Measurements from ENCODE around the gene WDFY3.
"Not testable (repeated sequence)": the region's sequence is repeated elsewhere in the genome, so short reads cannot be mapped to it uniquely, and the experiment has no call there.

Gene WDFY3

DNA sequence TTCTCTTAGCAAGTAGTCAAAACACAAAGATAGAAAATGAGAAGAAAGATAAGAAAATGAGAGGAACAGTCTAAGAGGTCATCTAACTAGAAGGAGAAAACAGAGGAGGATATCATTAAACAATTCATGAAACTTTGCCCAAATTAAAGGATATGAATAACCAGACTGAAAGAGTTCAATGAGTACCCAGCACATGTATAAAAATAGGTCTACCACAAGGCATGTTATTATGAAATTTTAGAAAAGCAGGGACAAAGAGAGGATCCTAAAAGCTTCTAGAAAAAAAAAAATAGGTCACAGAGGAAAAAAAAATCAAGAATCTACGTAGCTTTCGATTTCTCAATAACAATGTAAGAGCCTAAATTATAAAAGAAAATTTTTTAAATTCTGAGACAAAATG, 118.5 kb downstream of the WDFY3 start:
- H3K4me2 ChIP-seq: no peak overlapping the region
- no peak overlapping the region for H3K27ac ChIP-seq
- H3K36me3 ChIP-seq: peaks cover 31% of the 10 kb centered on the region
- no peaks in the 10 kb centered on the region for H3K27me3 ChIP-seq
- no peaks in the 10 kb centered on the region for H3K9me3 ChIP-seq
- H3K4me1 ChIP-seq: no peaks in the 10 kb centered on the region
- H4K20me1 ChIP-seq: no peaks in the 10 kb centered on the region
- no peak for TF ChIP-seq Cebpa-rat (IDR thresholded peaks at IDR 0.05)
- no peak overlapping the region for H3K4me3 ChIP-seq
- H3K9ac ChIP-seq: no peak overlapping the region

DNA sequence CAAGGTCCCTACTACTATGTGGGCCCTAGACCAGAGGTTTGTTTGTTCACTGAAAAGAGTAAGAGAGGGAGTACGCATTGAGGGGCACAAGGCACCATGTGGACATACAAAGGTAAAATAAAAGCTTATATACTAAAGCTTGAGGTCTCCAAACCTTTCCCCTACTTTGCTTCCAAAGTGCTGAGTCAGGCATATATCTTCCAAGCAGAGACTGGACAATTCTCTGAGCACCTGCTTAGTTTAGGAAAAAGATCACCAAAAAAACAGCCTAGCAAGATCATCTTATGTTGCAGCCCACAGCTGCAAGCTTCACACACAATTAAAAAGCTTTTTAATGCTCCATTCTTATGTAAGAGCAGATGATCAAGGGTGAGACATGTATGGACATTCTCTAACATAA, 119.5 kb downstream of the WDFY3 start:
- no peak overlapping the region for H3K9ac ChIP-seq
- H3K9me3 ChIP-seq: no peaks in the 10 kb centered on the region
- TF ChIP-seq Cebpa-rat (IDR thresholded peaks at IDR 0.05): no peak
- H4K20me1 ChIP-seq: no peaks in the 10 kb centered on the region
- H3K36me3 ChIP-seq: peaks cover 31% of the 10 kb centered on the region
- H3K4me2 ChIP-seq: no peak overlapping the region
- H3K4me1 ChIP-seq: no peaks in the 10 kb centered on the region
- H3K4me3 ChIP-seq: no peak overlapping the region
- no peaks in the 10 kb centered on the region for H3K27me3 ChIP-seq
- no peak overlapping the region for H3K27ac ChIP-seq

DNA sequence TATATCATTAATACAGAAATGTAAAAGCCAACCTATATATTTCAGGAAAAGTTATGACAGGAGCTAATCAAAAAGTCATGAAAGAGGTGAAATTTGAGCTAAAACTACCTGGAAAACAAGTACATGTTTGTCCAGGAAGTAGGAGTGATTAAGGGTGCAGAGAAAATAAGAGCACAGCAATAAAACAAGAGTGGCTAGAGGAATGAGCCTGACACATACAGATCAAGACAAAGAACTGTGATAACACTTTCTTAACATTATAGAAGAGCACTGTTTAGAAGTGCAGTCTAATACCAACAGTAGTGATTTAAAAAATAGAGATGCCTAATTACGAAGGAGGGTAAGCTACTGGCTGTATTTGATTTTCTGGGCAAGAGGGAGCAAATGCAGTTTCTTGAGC, 125.1 kb downstream of the WDFY3 start:
- no peak overlapping the region for H3K4me2 ChIP-seq
- no peak overlapping the region for H3K4me3 ChIP-seq
- H3K27me3 ChIP-seq: no peaks in the 10 kb centered on the region
- H3K27ac ChIP-seq: no peak overlapping the region
- no peaks in the 10 kb centered on the region for H3K9me3 ChIP-seq
- no peaks in the 10 kb centered on the region for H4K20me1 ChIP-seq
- TF ChIP-seq Cebpa-rat (IDR thresholded peaks at IDR 0.05): no peak
- peaks cover 20% of the 10 kb centered on the region for H3K36me3 ChIP-seq
- H3K4me1 ChIP-seq: no peaks in the 10 kb centered on the region
- no peak overlapping the region for H3K9ac ChIP-seq

DNA sequence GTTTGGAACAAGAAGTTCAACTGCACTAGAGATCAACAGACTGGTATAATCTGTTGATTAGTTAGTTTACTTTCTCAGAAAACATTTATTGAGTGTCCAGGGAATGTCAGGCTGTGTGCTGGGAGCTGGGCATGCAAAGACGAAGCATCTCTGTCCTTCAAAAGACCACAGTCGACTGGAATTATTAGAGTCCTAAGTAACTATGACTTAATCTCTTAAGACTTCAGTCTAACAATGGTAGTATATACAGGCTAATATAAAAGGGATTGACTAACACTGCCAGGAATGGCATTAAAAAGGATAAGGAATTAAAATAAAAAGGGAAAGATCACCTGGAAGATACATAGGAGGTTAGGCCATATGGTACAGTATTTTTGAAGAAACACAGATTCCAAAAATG, 128.7 kb downstream of the WDFY3 start:
- H3K9ac ChIP-seq: no peak overlapping the region
- no peak for TF ChIP-seq Cebpa-rat (IDR thresholded peaks at IDR 0.05)
- H3K4me3 ChIP-seq: no peak overlapping the region
- no peaks in the 10 kb centered on the region for H3K9me3 ChIP-seq
- H3K27me3 ChIP-seq: no peaks in the 10 kb centered on the region
- H3K36me3 ChIP-seq: peaks cover 17% of the 10 kb centered on the region
- no peak overlapping the region for H3K27ac ChIP-seq
- no peaks in the 10 kb centered on the region for H4K20me1 ChIP-seq
- H3K4me1 ChIP-seq: no peaks in the 10 kb centered on the region
- H3K4me2 ChIP-seq: no peak overlapping the region

DNA sequence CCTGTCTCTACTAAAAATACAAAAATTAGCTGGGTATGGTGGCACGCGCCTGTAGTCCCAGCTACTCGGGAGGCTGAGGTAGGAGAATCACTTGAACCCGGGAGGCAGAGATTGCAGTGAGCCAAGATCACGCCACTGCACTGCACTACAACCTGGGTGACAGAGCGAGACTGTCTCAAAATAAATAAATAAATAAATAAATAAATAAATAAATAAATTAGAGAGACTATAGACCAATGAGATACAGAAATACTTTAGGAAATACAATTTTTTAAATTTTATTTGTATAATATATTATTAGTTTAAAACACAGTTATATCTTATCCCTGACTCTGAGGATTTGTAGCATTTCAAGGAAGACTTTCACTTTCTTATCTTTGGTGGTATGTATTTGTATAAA, 136.9 kb downstream of the WDFY3 start:
- H3K4me2 ChIP-seq, H3K27me3 ChIP-seq, H4K20me1 ChIP-seq, H3K9me3 ChIP-seq, H3K9ac ChIP-seq, H3K27ac ChIP-seq, H3K4me3 ChIP-seq: not testable (repeated sequence)
- peaks cover 12% of the 10 kb centered on the region for H3K4me1 ChIP-seq
- peaks cover 17% of the 10 kb centered on the region; the same call in 1 of the 2 replicates for H3K36me3 ChIP-seq

DNA sequence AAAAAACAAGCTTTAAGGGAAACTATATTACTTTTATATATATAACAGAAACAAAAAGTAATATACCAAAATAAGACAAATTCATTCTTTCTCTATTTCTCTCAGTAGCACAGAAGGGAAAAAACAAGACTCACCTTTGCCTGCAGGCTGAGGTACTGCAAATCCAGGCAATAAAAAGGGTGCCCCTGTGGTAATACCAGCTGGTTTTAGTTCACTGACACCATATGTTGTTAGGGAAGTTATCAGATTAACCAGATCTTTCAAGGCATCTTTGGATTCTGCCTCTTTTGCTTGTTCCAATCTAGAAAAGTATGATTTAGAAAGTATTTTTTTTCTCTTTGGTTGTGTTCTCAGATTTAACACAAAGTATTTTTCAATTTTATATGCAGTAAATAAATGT, 139.8 kb downstream of the WDFY3 start:
- Histone ChIP-seq H3K9ac (no peak overlapping the region), H3K36me3 (peaks cover 17% of the 10 kb centered on the region; the same call in 1 of the 2 replicates), H3K9me3 (no peaks in the 10 kb centered on the region), H3K4me1 (peaks cover 12% of the 10 kb centered on the region), H3K4me2 (no peak overlapping the region), H3K27me3 (no peaks in the 10 kb centered on the region), H3K27ac (no peak overlapping the region), H3K4me3 (no peak overlapping the region), H4K20me1 (no peaks in the 10 kb centered on the region)
- TF ChIP-seq Cebpa-rat (IDR thresholded peaks at IDR 0.05): no peak

DNA sequence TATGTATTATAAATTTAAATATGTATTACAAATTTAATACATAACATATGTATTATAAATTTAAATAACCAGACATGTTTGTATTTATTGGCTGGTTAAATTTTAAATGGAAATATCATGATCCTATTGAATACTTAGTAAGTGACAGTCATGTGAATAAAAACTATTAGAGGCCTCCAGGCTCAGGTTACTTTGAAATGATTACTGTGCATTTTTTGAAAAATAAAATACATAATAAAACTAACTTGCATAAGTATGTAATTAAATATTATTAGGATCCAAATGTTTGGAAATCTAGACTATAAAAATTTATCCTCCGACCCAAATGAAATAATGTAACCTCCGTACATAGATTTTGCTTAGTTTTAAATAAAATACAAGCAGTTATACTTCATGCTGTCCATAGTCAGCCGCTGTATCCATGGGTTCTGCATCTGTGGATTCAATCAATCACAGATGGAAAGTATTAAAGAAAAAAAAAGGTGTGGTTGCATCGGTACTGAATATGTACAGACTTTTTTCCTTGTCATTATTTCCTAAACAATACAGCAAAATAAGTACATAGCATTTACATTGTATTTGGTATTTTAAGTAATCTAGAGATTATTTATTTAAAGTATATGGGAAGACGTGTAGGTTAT, 140.7 kb downstream of the WDFY3 start:
- Histone ChIP-seq H3K9me3 (no peaks in the 10 kb centered on the region), H3K36me3 (peaks cover 20% of the 10 kb centered on the region; the same call in 1 of the 2 replicates), H3K4me2 (no peak overlapping the region), H3K4me1 (peaks cover 12% of the 10 kb centered on the region), H3K27me3 (no peaks in the 10 kb centered on the region), H3K4me3 (no peak overlapping the region), H4K20me1 (no peaks in the 10 kb centered on the region), H3K9ac (no peak overlapping the region), H3K27ac (no peak overlapping the region)
- no peak for TF ChIP-seq Cebpa-rat (IDR thresholded peaks at IDR 0.05)

DNA sequence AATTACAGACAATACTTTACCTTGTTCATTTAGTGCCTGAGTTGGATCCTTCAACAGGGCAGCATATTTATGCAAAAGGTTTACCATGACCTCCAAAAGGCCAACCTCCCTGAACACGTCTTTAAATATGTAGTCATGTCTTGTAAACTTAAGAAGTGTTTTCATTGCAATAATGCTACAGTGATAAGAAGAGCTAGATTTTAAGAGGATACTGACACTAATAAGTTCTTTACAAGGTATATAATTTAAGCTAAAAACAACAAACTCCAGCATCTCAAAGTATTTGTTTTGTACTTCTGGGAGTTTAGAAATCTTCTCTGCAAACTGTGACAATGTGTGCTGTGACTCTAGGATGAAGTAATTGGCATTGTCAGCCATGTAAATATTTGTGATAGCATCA, 145.4 kb downstream of the WDFY3 start:
- H3K9ac ChIP-seq: no peak overlapping the region
- no peaks in the 10 kb centered on the region for H3K9me3 ChIP-seq
- no peak overlapping the region for H3K27ac ChIP-seq
- H3K27me3 ChIP-seq: no peaks in the 10 kb centered on the region
- no peak overlapping the region for H3K4me3 ChIP-seq
- no peak for TF ChIP-seq Cebpa-rat (IDR thresholded peaks at IDR 0.05)
- peaks cover 7% of the 10 kb centered on the region; the same call in 1 of the 2 replicates for H3K36me3 ChIP-seq
- H4K20me1 ChIP-seq: no peaks in the 10 kb centered on the region
- H3K4me2 ChIP-seq: no peak overlapping the region
- no peaks in the 10 kb centered on the region for H3K4me1 ChIP-seq

DNA sequence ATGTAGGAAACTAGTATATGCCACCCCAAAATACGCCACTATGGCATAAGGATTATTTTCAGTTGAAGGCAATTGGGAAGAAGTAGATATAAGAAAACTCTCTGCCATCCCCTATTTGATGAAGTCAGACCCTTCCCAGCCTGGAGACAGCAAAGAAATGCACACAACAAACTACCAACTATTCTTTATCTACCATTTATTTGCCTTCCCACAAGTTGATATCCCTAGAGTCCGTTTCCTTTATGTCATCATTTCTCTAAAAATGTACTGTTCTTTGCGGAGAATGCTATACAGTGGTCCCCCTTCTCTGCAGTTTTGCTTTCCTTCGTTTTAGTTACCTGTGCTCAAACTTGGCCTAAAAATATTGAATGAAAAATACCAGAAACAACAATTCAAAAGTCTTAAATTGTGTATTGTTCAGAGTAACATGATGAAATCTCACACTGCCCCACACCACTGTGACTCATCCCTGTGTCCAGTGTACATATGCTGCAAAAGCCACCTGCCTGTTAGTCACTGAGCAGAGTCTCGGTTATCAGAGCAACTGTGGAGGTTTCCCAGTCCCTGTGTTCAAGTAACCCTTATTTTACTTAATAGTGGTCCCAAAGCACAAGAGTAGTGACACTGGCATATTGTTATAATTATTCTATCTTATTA, 152.3 kb downstream of the WDFY3 start:
- Histone ChIP-seq H3K4me2 (no peak overlapping the region), H3K9ac (no peak overlapping the region), H3K36me3 (peaks cover 11% of the 10 kb centered on the region), H3K27me3 (no peaks in the 10 kb centered on the region), H3K4me1 (no peaks in the 10 kb centered on the region), H4K20me1 (no peaks in the 10 kb centered on the region), H3K9me3 (no peaks in the 10 kb centered on the region), H3K27ac (no peak overlapping the region), H3K4me3 (no peak overlapping the region)
- TF ChIP-seq Cebpa-rat (IDR thresholded peaks at IDR 0.05): no peak

DNA sequence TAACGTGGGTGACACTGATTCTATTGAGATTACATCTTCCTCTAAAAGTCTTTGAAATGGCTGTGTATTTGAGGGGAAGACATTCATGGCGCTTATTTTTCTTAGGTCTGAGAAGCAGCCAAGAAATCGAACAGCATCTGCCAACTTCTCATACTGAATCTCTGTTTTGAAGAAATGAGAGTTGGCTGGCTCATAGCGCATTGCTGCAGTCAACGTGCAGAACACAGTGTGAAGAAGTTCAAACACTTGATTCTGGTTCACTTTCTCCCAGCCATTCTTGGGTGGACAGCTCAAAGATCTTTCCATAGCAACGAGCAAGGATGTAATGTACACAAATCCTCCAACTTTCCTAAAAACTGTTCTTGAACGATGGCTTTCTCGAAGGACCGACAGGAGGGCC, 156.5 kb downstream of the WDFY3 start:
- no peak for TF ChIP-seq Cebpa-rat (IDR thresholded peaks at IDR 0.05)

More for the DNA sequence above, 156.5 kb downstream of the WDFY3 start:
- Histone ChIP-seq H3K4me1 (no peaks in the 10 kb centered on the region), H3K9ac (no peak overlapping the region), H3K27ac (no peak overlapping the region), H4K20me1 (no peaks in the 10 kb centered on the region), H3K4me3 (no peak overlapping the region), H3K36me3 (peaks cover 15% of the 10 kb centered on the region), H3K27me3 (no peaks in the 10 kb centered on the region), H3K9me3 (no peaks in the 10 kb centered on the region), H3K4me2 (no peak overlapping the region)

Measured in BLaER1 (cell line).